Measurements from ENCODE around the gene MATCAP1. TPM values are rescaled to one million over a fixed set of nuclear protein-coding genes. Genes with fewer than 3 reads are reported as not detected.

The MATCAP1 gene
- total and polyA plus RNA-seq, 2 of the 13 experiments (the other 11 are each of a cell fraction or from before 2014, with no cell fraction given), result 11.2 to 24.5 TPM

DNA sequence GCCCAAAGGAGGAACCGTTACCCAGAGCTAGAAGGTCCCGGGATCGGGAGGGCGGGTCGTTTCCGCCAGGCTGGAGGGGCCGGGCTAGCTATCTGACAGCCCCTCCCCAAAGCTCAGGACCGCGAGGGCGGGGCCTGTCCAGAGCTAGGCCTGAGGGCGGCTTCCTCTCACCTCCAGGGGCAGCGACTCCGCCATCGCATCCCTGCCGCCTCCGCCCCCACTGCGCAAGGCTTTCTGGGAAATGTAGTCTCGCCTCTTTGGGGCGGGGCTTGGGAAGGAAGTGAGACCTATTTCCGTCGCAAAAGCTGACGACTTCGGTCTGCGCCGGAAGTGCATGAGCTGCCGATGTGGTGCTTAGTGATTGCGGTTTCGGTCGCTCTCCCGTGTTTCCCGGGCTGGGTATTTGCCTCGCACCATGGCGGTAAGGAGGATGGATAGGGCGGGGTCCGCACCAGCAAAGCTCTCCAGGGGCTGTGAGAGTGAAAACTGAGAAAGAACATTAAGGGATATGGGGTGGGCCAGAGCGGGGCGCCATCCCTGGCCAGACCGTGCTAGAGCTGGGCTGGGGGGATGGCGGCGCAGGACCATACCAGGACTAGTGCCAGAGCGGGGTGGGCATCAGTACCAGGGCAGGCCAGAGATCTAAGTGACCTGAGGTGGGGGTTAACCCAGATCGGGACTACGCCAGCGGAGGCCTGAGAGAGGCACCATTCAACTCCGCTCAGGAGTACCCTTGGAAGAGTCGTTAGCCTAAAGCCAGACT, 43.2 kb upstream of the MATCAP1 start, which contains the start of gene TMEM208 (continued):
- TF ChIP-seq ZNF230 (CRISPR knock-in tag; IDR thresholded peaks at IDR 0.05) (peak; percentile 36; the same call in 1 of the 2 replicates), ZNF720 (CRISPR knock-in tag; IDR thresholded peaks at IDR 0.05) (no peak), PCBP2 (optimal IDR thresholded peaks at IDR 0.05; ENCODE audit: low read depth, low read length, poor library complexity, severe bottlenecking) (no peak), SALL1 (CRISPR knock-in tag; IDR thresholded peaks at IDR 0.05) (peak; percentile 91), FIP1L1 (IDR thresholded peaks at IDR 0.05; ENCODE audit: borderline replicate concordance, insufficient read depth, low read depth, low read length) (no peak), KMT2A (CRISPR knock-in tag; IDR thresholded peaks at IDR 0.05) (peak; percentile 95), RERE (CRISPR knock-in tag; IDR thresholded peaks at IDR 0.05; ENCODE audit: low read depth) (peak; percentile 58; the same call in 1 of the 2 replicates), NR0B2 (CRISPR knock-in tag; IDR thresholded peaks at IDR 0.05) (peak; percentile 91), PHF21A (CRISPR knock-in tag; IDR thresholded peaks at IDR 0.05) (peak; percentile 75; the same call in 1 of the 2 replicates), ZNF446 (CRISPR knock-in tag; IDR thresholded peaks at IDR 0.05) (no peak), NR2F6 (IDR thresholded peaks at IDR 0.05) (0 out of 2 replicates have a peak, but pooled peaks have one; percentile 12), NR2F6 (CRISPR knock-in tag; IDR thresholded peaks at IDR 0.05) (peak; percentile 69)
- TF ChIP-seq, protein P1, sequence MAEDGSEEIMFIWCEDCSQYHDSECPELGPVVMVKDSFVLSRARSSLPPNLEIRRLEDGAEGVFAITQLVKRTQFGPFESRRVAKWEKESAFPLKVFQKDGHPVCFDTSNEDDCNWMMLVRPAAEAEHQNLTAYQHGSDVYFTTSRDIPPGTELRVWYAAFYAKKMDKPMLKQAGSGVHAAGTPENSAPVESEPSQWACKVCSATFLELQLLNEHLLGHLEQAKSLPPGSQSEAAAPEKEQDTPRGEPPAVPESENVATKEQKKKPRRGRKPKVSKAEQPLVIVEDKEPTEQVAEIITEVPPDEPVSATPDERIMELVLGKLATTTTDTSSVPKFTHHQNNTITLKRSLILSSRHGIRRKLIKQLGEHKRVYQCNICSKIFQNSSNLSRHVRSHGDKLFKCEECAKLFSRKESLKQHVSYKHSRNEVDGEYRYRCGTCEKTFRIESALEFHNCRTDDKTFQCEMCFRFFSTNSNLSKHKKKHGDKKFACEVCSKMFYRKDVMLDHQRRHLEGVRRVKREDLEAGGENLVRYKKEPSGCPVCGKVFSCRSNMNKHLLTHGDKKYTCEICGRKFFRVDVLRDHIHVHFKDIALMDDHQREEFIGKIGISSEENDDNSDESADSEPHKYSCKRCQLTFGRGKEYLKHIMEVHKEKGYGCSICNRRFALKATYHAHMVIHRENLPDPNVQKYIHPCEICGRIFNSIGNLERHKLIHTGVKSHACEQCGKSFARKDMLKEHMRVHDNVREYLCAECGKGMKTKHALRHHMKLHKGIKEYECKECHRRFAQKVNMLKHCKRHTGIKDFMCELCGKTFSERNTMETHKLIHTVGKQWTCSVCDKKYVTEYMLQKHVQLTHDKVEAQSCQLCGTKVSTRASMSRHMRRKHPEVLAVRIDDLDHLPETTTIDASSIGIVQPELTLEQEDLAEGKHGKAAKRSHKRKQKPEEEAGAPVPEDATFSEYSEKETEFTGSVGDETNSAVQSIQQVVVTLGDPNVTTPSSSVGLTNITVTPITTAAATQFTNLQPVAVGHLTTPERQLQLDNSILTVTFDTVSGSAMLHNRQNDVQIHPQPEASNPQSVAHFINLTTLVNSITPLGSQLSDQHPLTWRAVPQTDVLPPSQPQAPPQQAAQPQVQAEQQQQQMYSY (CRISPR knock-in tag; IDR thresholded peaks at IDR 0.05), result no peak
- TF ChIP-seq, protein P2, sequence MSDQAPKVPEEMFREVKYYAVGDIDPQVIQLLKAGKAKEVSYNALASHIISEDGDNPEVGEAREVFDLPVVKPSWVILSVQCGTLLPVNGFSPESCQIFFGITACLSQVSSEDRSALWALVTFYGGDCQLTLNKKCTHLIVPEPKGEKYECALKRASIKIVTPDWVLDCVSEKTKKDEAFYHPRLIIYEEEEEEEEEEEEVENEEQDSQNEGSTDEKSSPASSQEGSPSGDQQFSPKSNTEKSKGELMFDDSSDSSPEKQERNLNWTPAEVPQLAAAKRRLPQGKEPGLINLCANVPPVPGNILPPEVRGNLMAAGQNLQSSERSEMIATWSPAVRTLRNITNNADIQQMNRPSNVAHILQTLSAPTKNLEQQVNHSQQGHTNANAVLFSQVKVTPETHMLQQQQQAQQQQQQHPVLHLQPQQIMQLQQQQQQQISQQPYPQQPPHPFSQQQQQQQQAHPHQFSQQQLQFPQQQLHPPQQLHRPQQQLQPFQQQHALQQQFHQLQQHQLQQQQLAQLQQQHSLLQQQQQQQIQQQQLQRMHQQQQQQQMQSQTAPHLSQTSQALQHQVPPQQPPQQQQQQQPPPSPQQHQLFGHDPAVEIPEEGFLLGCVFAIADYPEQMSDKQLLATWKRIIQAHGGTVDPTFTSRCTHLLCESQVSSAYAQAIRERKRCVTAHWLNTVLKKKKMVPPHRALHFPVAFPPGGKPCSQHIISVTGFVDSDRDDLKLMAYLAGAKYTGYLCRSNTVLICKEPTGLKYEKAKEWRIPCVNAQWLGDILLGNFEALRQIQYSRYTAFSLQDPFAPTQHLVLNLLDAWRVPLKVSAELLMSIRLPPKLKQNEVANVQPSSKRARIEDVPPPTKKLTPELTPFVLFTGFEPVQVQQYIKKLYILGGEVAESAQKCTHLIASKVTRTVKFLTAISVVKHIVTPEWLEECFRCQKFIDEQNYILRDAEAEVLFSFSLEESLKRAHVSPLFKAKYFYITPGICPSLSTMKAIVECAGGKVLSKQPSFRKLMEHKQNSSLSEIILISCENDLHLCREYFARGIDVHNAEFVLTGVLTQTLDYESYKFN (CRISPR knock-in tag; conservative IDR thresholded peaks at IDR 0.05), result peak; percentile 74

All from HepG2 (cell line).